ENCODE measurements around the gene FADS2. TPM values are rescaled to one million over a fixed set of nuclear protein-coding genes. Genes with fewer than 3 reads are reported as not detected.

Gene FADS2
- total and polyA plus RNA-seq, 12 donors = 12.2 to 37.0 (median 23.5) TPM

GRCh38 chr11:61837411-61838005, 9.4 kb downstream of the FADS2 start:
- WGBS, 2 donors = 92 to 95% methylated on average over 15 of the region's 15 CpGs
- Histone ChIP-seq H3K4me3 (no peak overlapping the region), H3K4me1 (peaks cover 3 to 49% (median 30%) of the 10 kb centered on the region in 9 donors), H3K36me3 (peaks cover 0 to 49% (median 9%) of the 10 kb centered on the region in 9 donors), H3K9me3 (no peaks in the 10 kb centered on the region), H3K27me3 (no peaks in the 10 kb centered on the region), H3K27ac (no peak overlapping the region)
- intact Hi-C loops (cut with DNase I) = no loop called here
- ATAC-seq (no peak), DNase-seq (no peak)
- TF ChIP-seq CTCF (IDR thresholded peaks at IDR 0.05) = no peak

GRCh38 chr11:61838501-61838900, 10.4 kb downstream of the FADS2 start:
- Histone ChIP-seq H3K27me3 (no peaks in the 10 kb centered on the region), H3K9me3 (no peaks in the 10 kb centered on the region), H3K4me3 (no peak overlapping the region), H3K4me1 (peaks cover 2 to 41% (median 26%) of the 10 kb centered on the region in 9 donors), H3K36me3 (peaks cover 0 to 59% (median 9%) of the 10 kb centered on the region in 9 donors), H3K27ac (no peak overlapping the region)
- 90 to 95% methylated on average over 5 of the region's 5 CpGs for WGBS, 2 donors
- ATAC-seq (no peak), DNase-seq (no peak)
- TF ChIP-seq CTCF (IDR thresholded peaks at IDR 0.05) = no peak
- intact Hi-C loops (cut with DNase I) = no loop called here

GRCh38 chr11:61838921-61839320, 10.8 kb downstream of the FADS2 start:
- intact Hi-C loops (cut with DNase I) = no loop called here
- DNase-seq = no peak

GRCh38 chr11:61839742-61840141, 11.6 kb downstream of the FADS2 start:
- H3K4me3 ChIP-seq = no peak overlapping the region
- ATAC-seq (no peak), DNase-seq (no peak)
- WGBS, 2 donors = 97 to 99% methylated on average over 2 of the region's 2 CpGs
- H3K27ac ChIP-seq = no peak overlapping the region
- intact Hi-C loops (cut with DNase I) = no loop called here
- H3K27me3 ChIP-seq = no peaks in the 10 kb centered on the region
- TF ChIP-seq CTCF (IDR thresholded peaks at IDR 0.05) = no peak
- H3K9me3 ChIP-seq = no peaks in the 10 kb centered on the region
- H3K4me1 ChIP-seq = peaks cover under 1 to 29% (median 17%) of the 10 kb centered on the region in 9 donors
- peaks cover 0 to 72% (median 17%) of the 10 kb centered on the region in 9 donors for H3K36me3 ChIP-seq

More at GRCh38 chr11:61838921-61839320, 10.8 kb downstream of the FADS2 start:
- no peak for ATAC-seq
- Histone ChIP-seq H3K27me3 (no peaks in the 10 kb centered on the region), H3K9me3 (no peaks in the 10 kb centered on the region), H3K27ac (no peak overlapping the region), H3K36me3 (peaks cover 0 to 63% (median 12%) of the 10 kb centered on the region in 9 donors), H3K4me1 (peaks cover 2 to 37% (median 25%) of the 10 kb centered on the region in 9 donors), H3K4me3 (no peak overlapping the region)
- no peak for TF ChIP-seq CTCF (IDR thresholded peaks at IDR 0.05)
- 88 to 93% methylated on average over 10 of the region's 10 CpGs for WGBS, 2 donors

Measured in heart right ventricle (tissue), 16 donors.